Natural killer cell (primary cell): Measurements from ENCODE around the gene NAALADL2. TPM values are rescaled to one million over a fixed set of nuclear protein-coding genes. Genes with fewer than 3 reads are reported as not detected.

ENCODE experiments used
- ATAC-seq, 3 donors: fragments of 150-1000 bp in 2 of 3; fragments of 200-7000 bp in 1 of 3; cut with Tn5 transposase; 1 replicate in 1 of 3; 2 replicates in 2 of 3; pipeline ENCODE4 v1.10.0; 2021; ENCODE audit warnings: mild to moderate bottlenecking in 2 of 3, moderate library complexity in 2 of 3
- DNase-seq, 2 donors: peaks; one replicate each; pipeline versions ENCODE4 v3.0.0 to v3.0.0-alpha.2; 2013 to 2021; ENCODE audit warnings: mixed read lengths in 1 of 2
- H3K27ac ChIP-seq: one replicate; pipeline ENCODE4 v1.5.1; 2013; ENCODE audit warnings: mild to moderate bottlenecking, low read length
- H3K27me3 ChIP-seq: one replicate; pipeline ENCODE4 v1.6.1; 2013; ENCODE audit warnings: low read length; ENCODE audit not compliant: control insufficient read depth, insufficient read depth
- H3K36me3 ChIP-seq: one replicate; pipeline ENCODE4 v1.6.1; 2013; ENCODE audit warnings: low read length; ENCODE audit not compliant: control insufficient read depth, insufficient read depth
- H3K4me1 ChIP-seq: one replicate; pipeline ENCODE4 v1.6.1; 2013; ENCODE audit warnings: low read length; ENCODE audit not compliant: control insufficient read depth, insufficient read depth
- H3K4me3 ChIP-seq: one replicate; pipeline ENCODE4 v1.5.1; 2013; ENCODE audit warnings: low read length
- H3K9me3 ChIP-seq: one replicate; pipeline ENCODE4 v1.6.1; 2013; ENCODE audit warnings: low read length; ENCODE audit not compliant: control insufficient read depth, insufficient read depth
- H3K27ac Mint-ChIP-seq, 2 donors: one replicate each; pipeline ENCODE4 v1.8.0; 2022; ENCODE audit warnings: mild to moderate bottlenecking in 2 of 2, mixed read lengths in 2 of 2, moderate library complexity in 1 of 2
- H3K27me3 Mint-ChIP-seq, 2 donors: one replicate each; pipeline ENCODE4 v1.8.0; 2022; ENCODE audit warnings: low read depth in 2 of 2, mixed read lengths in 2 of 2
- H3K36me3 Mint-ChIP-seq: one replicate; pipeline ENCODE4 v1.8.0; 2022; ENCODE audit warnings: mixed read lengths
- H3K4me1 Mint-ChIP-seq, 2 donors: one replicate each; pipeline ENCODE4 v1.8.0; 2022; ENCODE audit warnings: mixed read lengths in 2 of 2
- H3K4me3 Mint-ChIP-seq: one replicate; pipeline ENCODE4 v1.8.0; 2022; ENCODE audit warnings: mild to moderate bottlenecking, moderate library complexity, mixed read lengths
- H3K9me3 Mint-ChIP-seq, 2 donors: one replicate each; pipeline ENCODE4 v1.8.0; 2022; ENCODE audit warnings: mixed read lengths in 2 of 2
- CTCF ChIP-seq: fragments of 200-600 bp; IDR thresholded peaks from one replicate; pipeline ENCODE4 v1.8.0; 2022; ENCODE audit warnings: antibody characterized with exemption
- WGBS: methylation state at CpG from one replicate; pipeline ENCODE4 v1.1.7; 2013; ENCODE audit warnings: missing lambda C conversion rate; ENCODE audit not compliant: insufficient coverage; 5-methylcytosine and 5-hydroxymethylcytosine counted together
- intact Hi-C: fragments of 100-400 bp; cut with micrococcal nuclease; formaldehyde crosslinking; loops from one replicate; pipeline ENCODE4 v1.14.2; 2022
- total RNA-seq, 4 donors: library from RNA; stranded (reverse); fragments of 120-200 nt in 1 of 4; gene quantifications; one replicate each; pipeline versions ENCODE4 v1.2.3 to v1.2.4, GENCODE V29; 2013 to 2022

Gene NAALADL2
- total RNA-seq, 3 donors from 2014 or later (not counting 1 experiment from before 2014, with no cell fraction given), result not detected

GRCh38 chr3:175304404-175304803 lies 445.3 kb downstream of the NAALADL2 start:
- TF ChIP-seq CTCF, result no peak
- 91% methylated on average over 2 of the region's 2 CpGs for WGBS
- H3K4me3 ChIP-seq, result no peak overlapping the region
- no peaks in the 10 kb centered on the region for H3K27me3 ChIP-seq
- H3K27me3 Mint-ChIP-seq, result no peaks in the 10 kb centered on the region
- no peaks in the 10 kb centered on the region for H3K4me1 Mint-ChIP-seq
- peaks cover 5 to 21% of the 10 kb centered on the region in 2 donors for H3K9me3 Mint-ChIP-seq
- no peak overlapping the region for H3K4me3 Mint-ChIP-seq
- H3K27ac Mint-ChIP-seq, result no peak overlapping the region
- H3K9me3 ChIP-seq, result no peaks in the 10 kb centered on the region
- intact Hi-C loops, result no loop called here
- H3K36me3 ChIP-seq, result no peaks in the 10 kb centered on the region
- no peak overlapping the region for H3K27ac ChIP-seq
- no peaks in the 10 kb centered on the region for H3K4me1 ChIP-seq
- ATAC-seq (no peak), DNase-seq (no peak)
- no peaks in the 10 kb centered on the region for H3K36me3 Mint-ChIP-seq

GRCh38 chr3:175307642-175308041 lies 448.5 kb downstream of the NAALADL2 start:
- Mint-ChIP-seq H3K36me3 (no peaks in the 10 kb centered on the region), H3K9me3 (peaks cover 2 to 9% of the 10 kb centered on the region in 2 donors), H3K27me3 (no peaks in the 10 kb centered on the region), H3K4me3 (no peak overlapping the region), H3K27ac (no peak overlapping the region), H3K4me1 (no peaks in the 10 kb centered on the region)
- Histone ChIP-seq H3K9me3 (no peaks in the 10 kb centered on the region), H3K4me3 (no peak overlapping the region), H3K27ac (no peak overlapping the region), H3K4me1 (no peaks in the 10 kb centered on the region), H3K27me3 (no peaks in the 10 kb centered on the region), H3K36me3 (no peaks in the 10 kb centered on the region)
- intact Hi-C loops, result no loop called here
- ATAC-seq, result no peak
- TF ChIP-seq CTCF, result no peak
- DNase-seq, result no peak

- Mint-ChIP-seq H3K4me1 (no peaks in the 10 kb centered on the region), H3K36me3 (no peaks in the 10 kb centered on the region), H3K27ac (no peak overlapping the region), H3K4me3 (no peak overlapping the region), H3K9me3 (peaks cover 2 to 7% of the 10 kb centered on the region in 2 donors), H3K27me3 (no peaks in the 10 kb centered on the region)
- intact Hi-C loops, result no loop called here
- no peaks in the 10 kb centered on the region for H3K36me3 ChIP-seq
- no peaks in the 10 kb centered on the region for H3K9me3 ChIP-seq
- ATAC-seq (no peak), DNase-seq (no peak)
- H3K27ac ChIP-seq, result no peak overlapping the region
- no peaks in the 10 kb centered on the region for H3K4me1 ChIP-seq
- H3K4me3 ChIP-seq, result no peak overlapping the region
- no peaks in the 10 kb centered on the region for H3K27me3 ChIP-seq
- 64% methylated on average over 6 of the region's 6 CpGs for WGBS
- TF ChIP-seq CTCF, result no peak
Observed at GRCh38 chr3:175308097-175308496, 449.0 kb downstream of the NAALADL2 start.

GRCh38 chr3:175310046-175310445 lies 450.9 kb downstream of the NAALADL2 start:
- H3K36me3 ChIP-seq, result no peaks in the 10 kb centered on the region
- no peak overlapping the region for H3K27ac Mint-ChIP-seq
- no peak overlapping the region for H3K4me3 ChIP-seq
- no peaks in the 10 kb centered on the region for H3K27me3 Mint-ChIP-seq
- H3K4me1 Mint-ChIP-seq, result no peaks in the 10 kb centered on the region
- no peaks in the 10 kb centered on the region for H3K4me1 ChIP-seq
- ATAC-seq (no peak), DNase-seq (no peak)
- intact Hi-C loops, result no loop called here
- TF ChIP-seq CTCF, result no peak
- H3K36me3 Mint-ChIP-seq, result no peaks in the 10 kb centered on the region
- H3K9me3 ChIP-seq, result no peaks in the 10 kb centered on the region
- peaks cover 2 to 11% of the 10 kb centered on the region in 2 donors for H3K9me3 Mint-ChIP-seq
- H3K27me3 ChIP-seq, result no peaks in the 10 kb centered on the region
- WGBS, result no CpG with 5 or more reads among the region's 2 CpGs
- H3K27ac ChIP-seq, result no peak overlapping the region
- no peak overlapping the region for H3K4me3 Mint-ChIP-seq
